Spleen (tissue), 11 donors: ENCODE measurements around the gene GALNT7. TPM values are rescaled to one million over a fixed set of nuclear protein-coding genes. Genes with fewer than 3 reads are reported as not detected.

Experiments used
- DNase-seq: peaks from one replicate; pipeline ENCODE4 v3.0.0-alpha.2; 2020
- H3K27ac ChIP-seq, 8 donors: fragments of 200-600 bp; sonication (generic) in 7 of 8; 1 replicate in 4 of 8; 2 replicates in 4 of 8; pipeline versions ENCODE4 v1.5.0 to v1.8.0; 2016 to 2021; ENCODE audit warnings: inconsistent platforms in 4 of 8, mild to moderate bottlenecking in 4 of 8, moderate library complexity in 1 of 8
- H3K27me3 ChIP-seq, 7 donors: fragments of 200-600 bp; sonication (generic) in 6 of 7; replicated peaks in 1 of 7; 1 replicate in 4 of 7; 2 replicates in 3 of 7; pipeline versions ENCODE4 v1.5.0 to v1.8.0; 2016 to 2021; ENCODE audit warnings: inconsistent platforms in 3 of 7, mild to moderate bottlenecking in 1 of 7
- H3K36me3 ChIP-seq, 6 donors: fragments of 200-600 bp; sonication (generic) in 5 of 6; 1 replicate in 4 of 6; 2 replicates in 2 of 6; pipeline versions ENCODE4 v1.5.0 to v1.8.0; 2016 to 2021; ENCODE audit warnings: inconsistent platforms in 2 of 6
- H3K4me1 ChIP-seq, 6 donors: fragments of 200-600 bp; sonication (generic) in 5 of 6; 1 replicate in 3 of 6; 2 replicates in 3 of 6; pipeline versions ENCODE4 v1.5.0 to v1.8.0; 2016 to 2021; ENCODE audit warnings: inconsistent platforms in 3 of 6
- H3K4me3 ChIP-seq, 8 donors: fragments of 200-600 bp; sonication (generic) in 7 of 8; 1 replicate in 4 of 8; 2 replicates in 4 of 8; pipeline versions ENCODE4 v1.5.0 to v1.8.0; 2016 to 2021; ENCODE audit warnings: inconsistent platforms in 4 of 8, mild to moderate bottlenecking in 4 of 8, moderate library complexity in 2 of 8
- H3K9me3 ChIP-seq, 8 donors: fragments of 200-600 bp; sonication (generic) in 7 of 8; 1 replicate in 4 of 8; 2 replicates in 4 of 8; pipeline versions ENCODE4 v1.5.0 to v1.8.0; 2016 to 2021; ENCODE audit warnings: inconsistent platforms in 4 of 8
- POLR2A ChIP-seq, 3 donors: fragments of 450-650 bp; IDR thresholded peaks; one replicate each; pipeline ENCODE4 v1.5.1; 2017; ENCODE audit warnings: antibody characterized with exemption in 3 of 3, mild to moderate bottlenecking in 1 of 3
- POLR2AphosphoS5 ChIP-seq, 3 donors: sonication (generic); formaldehyde crosslinking; IDR thresholded peaks; one replicate each; pipeline ENCODE4 v1.5.1; 2017; ENCODE audit warnings: antibody characterized with exemption in 3 of 3
- WGBS, 5 donors: extraction: QIAGEN DNeasy Blood & Tissue Kit in 3 of 5; methylation state at CpG; one replicate each; pipeline versions ENCODE4 v1.1.5 to v1.1.7; 2013 to 2018; 5-methylcytosine and 5-hydroxymethylcytosine counted together
- intact Hi-C: fragments of 100-400 bp; cut with DNase I; formaldehyde crosslinking; loops from one replicate; pipeline ENCODE4 v1.15.0; 2023; ENCODE audit warnings: low total_unique reads
- polyA plus RNA-seq, 3 donors: library from polyadenylated mRNA; stranded (reverse); fragments of 200-250 nt; gene quantifications; one replicate each; pipeline ENCODE4 v1.2.1, GENCODE V29; 2013
- total RNA-seq, 7 donors: library from RNA; depleted of rRNA in 3 of 7; stranded (reverse); fragments of >200 nt in 3 of 7; fragmentation: NEBNext Ultra II Directional in 4 of 7; extraction: Animal tissue kit (Norgen Biotek cat#: 25700) in 4 of 7; gene quantifications; one replicate each; pipeline versions ENCODE4 v1.1.0 to v1.2.1, GENCODE V29; 2016 to 2021
- TF ChIP-seq, protein P1 (sequence below), 11 experiments: fragments of 200-600 bp in 7 of 11; fragments of 450-650 bp in 4 of 11; sonication (generic) in 4 of 11; IDR thresholded peaks in 8 of 11; conservative IDR thresholded peaks in 3 of 11; 1 replicate in 7 of 11; 2 replicates in 4 of 11; pipeline versions ENCODE4 v1.4.0 to v1.8.0; 2016 to 2021; ENCODE audit warnings: antibody characterized with exemption in 11 of 11, inconsistent platforms in 4 of 11, mild to moderate bottlenecking in 1 of 11
- donor health status: healthy with polysubstance abuse.
- donor health status: DM: no; HTN: no; CAD: no; lungs with moderate emphysema.
- donor health status: DM: no; HTN: no; CAD: no.
- donor health status: Bipolar disorder and iron deficiency.
- donor health status: healthy.
- donor health status: DM: no; HTN: no; CAD: no.
- donor health status: DM: yes; HTN: yes; CAD: no.

GALNT7 gene
- total and polyA plus RNA-seq, 10 donors = 7.6 to 28.5 (median 20.9) TPM

DNA sequence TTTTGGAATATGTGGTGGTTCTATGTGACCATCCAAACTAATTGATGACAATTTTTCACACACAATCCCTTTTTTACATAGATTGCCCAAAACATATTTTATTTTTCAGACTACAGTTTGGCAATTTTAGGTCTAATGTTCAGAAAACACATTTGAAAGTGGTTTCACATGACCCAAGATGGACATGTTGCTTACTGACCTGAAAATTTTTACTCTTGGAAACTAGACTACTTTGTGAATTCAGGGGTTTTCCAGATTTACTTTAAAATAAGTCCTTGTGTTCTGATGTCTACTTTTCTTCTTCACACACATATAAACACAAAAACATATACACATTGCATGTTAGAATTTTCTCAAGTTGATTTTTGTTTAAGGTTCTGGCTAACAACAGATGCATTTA is 86.0 kb downstream of the GALNT7 start:
- Histone ChIP-seq H3K4me1 (peaks cover 0 to 31% (median 0%) of the 10 kb centered on the region in 6 donors), H3K9me3 (no peaks in the 10 kb centered on the region), H3K27ac (no peak overlapping the region), H3K36me3 (peaks cover 0 to 3% (median 0%) of the 10 kb centered on the region in 6 donors), H3K27me3 (no peaks in the 10 kb centered on the region), H3K4me3 (no peak overlapping the region)
- TF ChIP-seq, protein P1, sequence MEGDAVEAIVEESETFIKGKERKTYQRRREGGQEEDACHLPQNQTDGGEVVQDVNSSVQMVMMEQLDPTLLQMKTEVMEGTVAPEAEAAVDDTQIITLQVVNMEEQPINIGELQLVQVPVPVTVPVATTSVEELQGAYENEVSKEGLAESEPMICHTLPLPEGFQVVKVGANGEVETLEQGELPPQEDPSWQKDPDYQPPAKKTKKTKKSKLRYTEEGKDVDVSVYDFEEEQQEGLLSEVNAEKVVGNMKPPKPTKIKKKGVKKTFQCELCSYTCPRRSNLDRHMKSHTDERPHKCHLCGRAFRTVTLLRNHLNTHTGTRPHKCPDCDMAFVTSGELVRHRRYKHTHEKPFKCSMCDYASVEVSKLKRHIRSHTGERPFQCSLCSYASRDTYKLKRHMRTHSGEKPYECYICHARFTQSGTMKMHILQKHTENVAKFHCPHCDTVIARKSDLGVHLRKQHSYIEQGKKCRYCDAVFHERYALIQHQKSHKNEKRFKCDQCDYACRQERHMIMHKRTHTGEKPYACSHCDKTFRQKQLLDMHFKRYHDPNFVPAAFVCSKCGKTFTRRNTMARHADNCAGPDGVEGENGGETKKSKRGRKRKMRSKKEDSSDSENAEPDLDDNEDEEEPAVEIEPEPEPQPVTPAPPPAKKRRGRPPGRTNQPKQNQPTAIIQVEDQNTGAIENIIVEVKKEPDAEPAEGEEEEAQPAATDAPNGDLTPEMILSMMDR (IDR thresholded peaks at IDR 0.05 in 8 of 11, conservative IDR thresholded peaks at IDR 0.05 in 3 of 11) = no peak
- no peak for TF ChIP-seq POLR2A (IDR thresholded peaks at IDR 0.05)
- TF ChIP-seq POLR2AphosphoS5 (IDR thresholded peaks at IDR 0.05) = no peak
- no peak for DNase-seq
- intact Hi-C loops = loop anchor here (5.0 kb wide), 2 partner anchors 227 to 242 kb away; no protein-coding TSS in a partner anchor

DNA sequence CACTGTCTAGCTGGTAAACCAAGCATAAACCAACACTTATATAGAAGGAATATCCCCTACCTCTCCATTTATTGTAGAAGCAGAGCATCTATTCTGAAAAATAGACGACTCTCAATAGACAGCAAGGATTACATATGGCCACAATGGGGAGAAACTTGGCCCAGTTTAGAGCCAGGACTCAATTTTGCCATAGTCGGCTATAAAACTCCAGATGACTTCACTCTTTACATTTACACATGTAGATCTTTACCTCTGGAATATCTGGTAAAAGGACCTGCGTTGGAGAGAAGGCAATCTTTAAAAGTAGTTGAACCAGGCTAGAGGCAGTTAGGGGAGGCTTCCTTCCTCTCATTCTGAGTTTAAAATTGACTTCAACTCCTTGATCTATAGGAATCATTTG is 88.2 kb downstream of the GALNT7 start:
- Histone ChIP-seq H3K9me3 (no peaks in the 10 kb centered on the region), H3K36me3 (no peaks in the 10 kb centered on the region), H3K27me3 (no peaks in the 10 kb centered on the region), H3K27ac (no peak overlapping the region), H3K4me1 (peaks cover 0 to 27% (median 0%) of the 10 kb centered on the region in 6 donors), H3K4me3 (no peak overlapping the region)
- TF ChIP-seq POLR2AphosphoS5 (IDR thresholded peaks at IDR 0.05) (no peak), POLR2A (IDR thresholded peaks at IDR 0.05) (no peak)
- TF ChIP-seq, protein P1 (IDR thresholded peaks at IDR 0.05 in 8 of 11, conservative IDR thresholded peaks at IDR 0.05 in 3 of 11) = no peak
- no peak for DNase-seq
- intact Hi-C loops = loop anchor here (5.0 kb wide), 2 partner anchors 230 to 245 kb away; no protein-coding TSS in a partner anchor
- 67 to 81% (median 74%) methylated on average over 3 of the region's 3 CpGs for WGBS, 5 donors

DNA sequence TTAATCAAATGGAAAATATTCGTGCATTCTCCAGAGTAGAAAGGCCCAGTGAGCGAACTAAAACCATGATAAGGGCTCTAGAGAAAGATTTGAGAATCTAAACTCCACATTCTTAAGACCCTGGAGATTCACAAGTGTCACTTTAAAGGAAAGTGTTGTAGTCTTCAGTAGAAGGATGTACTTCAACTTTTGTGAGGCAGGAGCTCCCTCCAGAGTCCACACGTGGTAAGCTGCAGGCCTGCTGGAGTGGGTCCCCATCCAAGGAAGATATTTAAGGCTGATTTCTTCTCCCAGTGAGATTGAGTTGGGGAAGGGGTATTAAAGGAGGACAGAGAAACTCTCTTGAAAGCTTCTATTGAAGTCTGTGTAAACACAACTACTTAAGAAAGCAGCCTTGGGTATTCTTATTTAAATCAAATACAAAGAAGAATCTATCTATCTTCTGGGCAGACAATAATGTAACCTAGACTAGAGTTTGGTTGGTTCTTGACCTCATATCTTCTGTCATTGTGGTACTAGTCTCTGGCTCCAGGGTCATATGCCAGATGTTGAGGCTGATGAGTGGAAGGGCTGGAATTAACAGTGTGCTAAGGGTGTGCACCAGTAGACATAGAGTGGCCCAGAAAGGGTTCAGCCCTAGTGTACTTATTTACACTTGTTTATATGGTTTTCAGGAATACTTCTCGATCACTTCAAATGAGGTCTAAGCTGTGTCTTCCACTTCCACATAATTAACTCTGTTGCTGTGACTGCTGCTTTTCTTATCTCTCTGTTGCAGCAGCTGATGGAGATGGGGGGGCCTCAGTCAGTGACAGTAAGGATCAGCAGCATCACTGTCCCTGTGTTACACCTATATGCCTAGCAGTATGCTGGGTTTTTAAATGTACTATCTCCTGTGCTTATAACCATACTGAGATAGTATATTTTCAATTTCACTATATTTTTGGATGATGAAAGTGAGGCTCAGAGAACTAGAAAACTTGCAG is 89.4 kb downstream of the GALNT7 start:
- Histone ChIP-seq H3K36me3 (no peaks in the 10 kb centered on the region), H3K27ac (no peak overlapping the region), H3K4me1 (peaks cover 0 to 31% (median 0%) of the 10 kb centered on the region in 6 donors), H3K27me3 (no peaks in the 10 kb centered on the region), H3K4me3 (no peak overlapping the region), H3K9me3 (no peaks in the 10 kb centered on the region)
- 37 to 46% (median 42%) methylated on average over 4 of the region's 4 CpGs for WGBS, 5 donors
- no peak for TF ChIP-seq POLR2AphosphoS5 (IDR thresholded peaks at IDR 0.05)
- TF ChIP-seq, protein P1 (IDR thresholded peaks at IDR 0.05 in 8 of 11, conservative IDR thresholded peaks at IDR 0.05 in 3 of 11) = peak; percentile 48 to 82 (median 70)
- TF ChIP-seq POLR2A (IDR thresholded peaks at IDR 0.05) = no peak
- no peak for DNase-seq
- intact Hi-C loops = loop anchor here (5.0 kb wide), 2 partner anchors 231 to 246 kb away; no protein-coding TSS in a partner anchor

DNA sequence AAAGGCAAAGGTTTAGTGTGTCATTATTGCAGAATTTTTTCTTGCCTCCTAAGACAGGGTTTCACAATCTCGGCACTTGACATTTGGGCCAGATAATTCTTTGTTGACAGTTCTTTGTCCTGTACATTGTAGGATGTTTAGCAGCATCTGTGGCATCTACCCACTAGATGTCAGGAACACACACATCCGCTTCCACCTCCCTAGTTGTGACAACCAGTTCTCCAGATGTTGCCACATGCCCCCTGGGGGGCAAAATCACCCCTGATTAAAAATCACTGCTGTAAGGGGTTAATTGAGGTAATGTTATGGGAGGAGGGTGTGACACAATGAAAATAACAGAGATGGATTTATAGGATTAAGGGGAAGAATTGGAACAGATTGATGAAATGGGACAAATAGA is 90.3 kb downstream of the GALNT7 start:
- WGBS, 5 donors = 84 to 94% (median 92%) methylated on average over 2 of the region's 2 CpGs
- intact Hi-C loops = loop anchor here (5.0 kb wide), 2 partner anchors 232 to 247 kb away; no protein-coding TSS in a partner anchor
- Histone ChIP-seq H3K27ac (no peak overlapping the region), H3K4me1 (peaks cover 0 to 32% (median under 1%) of the 10 kb centered on the region in 6 donors), H3K4me3 (no peak overlapping the region), H3K9me3 (no peaks in the 10 kb centered on the region), H3K36me3 (no peaks in the 10 kb centered on the region), H3K27me3 (no peaks in the 10 kb centered on the region)
- TF ChIP-seq POLR2A (IDR thresholded peaks at IDR 0.05) (no peak), POLR2AphosphoS5 (IDR thresholded peaks at IDR 0.05) (no peak)
- TF ChIP-seq, protein P1 (IDR thresholded peaks at IDR 0.05 in 8 of 11, conservative IDR thresholded peaks at IDR 0.05 in 3 of 11) = no peak
- no peak for DNase-seq
